ENCODE data around the gene C16orf54.

GRCh38 chr16:29775742-29776408 lies 30.1 kb upstream of the C16orf54 start:
- TF ChIP-seq POLR2A (IDR thresholded peaks at IDR 0.05; ENCODE audit: low read depth, low read length): no peak
- no peak for TF ChIP-seq POLR2AphosphoS5 (IDR thresholded peaks at IDR 0.05; ENCODE audit: low read depth, low read length)
- no peak for TF ChIP-seq TAF1 (IDR thresholded peaks at IDR 0.05; ENCODE audit: low read depth, low read length)
- no peak for TF ChIP-seq PAX5 (IDR thresholded peaks at IDR 0.05; ENCODE audit: insufficient read depth, low read length, severe bottlenecking)

Measured in GM12891 (cell line).